Measurements from ENCODE around the gene PPP2R5C. TPM values are rescaled to one million over a fixed set of nuclear protein-coding genes. Genes with fewer than 3 reads are reported as not detected.

Gene PPP2R5C
- total and polyA plus RNA-seq, 7 donors = 90.2 to 175 (median 131) TPM

- TF ChIP-seq POLR2A (IDR thresholded peaks at IDR 0.05) = no peak
- peak in 3 of 4 donors; percentile 31 to 37 (median 36) for TF ChIP-seq POLR2AphosphoS5 (IDR thresholded peaks at IDR 0.05)
- Histone ChIP-seq H3K27ac (peak overlapping the region; percentile 89 to 98 (median 95)), H3K36me3 (peaks cover 0 to 18% (median 0%) of the 10 kb centered on the region in 4 donors), H3K4me1 (peaks cover 0 to 22% (median 19%) of the 10 kb centered on the region in 4 donors), H3K4me3 (peak overlapping the region; percentile 63 to 98 (median 82)), H3K27me3 (no peaks in the 10 kb centered on the region), H3K9me3 (no peaks in the 10 kb centered on the region)
- 2 to 3% methylated on average over 63 of the region's 63 CpGs for WGBS, 2 donors
- DNase-seq = peak; percentile 99
- intact Hi-C loops (cut with DNase I) = loop anchor here (2.0 to 5.0 kb wide), 2 partner anchors 187 to 204 kb away; partner anchors contain the start of gene DYNC1H1
These were observed 1.1 kb upstream of the PPP2R5C start for GRCh38 chr14:101760138-101761011.

GRCh38 chr14:101761881-101762529 lies 496 bp downstream of the PPP2R5C start:
- no peaks in the 10 kb centered on the region for H3K9me3 ChIP-seq
- H3K4me3 ChIP-seq = peak overlapping the region; percentile 65 to 98 (median 82)
- peaks cover 0 to 22% (median 19%) of the 10 kb centered on the region in 4 donors for H3K4me1 ChIP-seq
- no peaks in the 10 kb centered on the region for H3K27me3 ChIP-seq
- peak; percentile 81 for DNase-seq
- intact Hi-C loops (cut with DNase I) = loop anchor here (2.0 to 5.0 kb wide), 2 partner anchors 185 to 203 kb away; partner anchors contain the start of gene DYNC1H1
- TF ChIP-seq EP300 (IDR thresholded peaks at IDR 0.05) = no peak
- TF ChIP-seq CTCF (IDR thresholded peaks at IDR 0.05) = no peak
- TF ChIP-seq POLR2A (IDR thresholded peaks at IDR 0.05) = no peak
- TF ChIP-seq POLR2AphosphoS5 (IDR thresholded peaks at IDR 0.05) = no peak
- peak overlapping the region; percentile 85 to 95 (median 90) for H3K27ac ChIP-seq
- WGBS, 2 donors = 1% methylated on average over 72 of the region's 72 CpGs
- peaks cover 0 to 32% (median 0%) of the 10 kb centered on the region in 4 donors for H3K36me3 ChIP-seq

GRCh38 chr14:101762530-101763101 lies 1.1 kb downstream of the PPP2R5C start:
- intact Hi-C loops (cut with DNase I) = loop anchor here (5.0 kb wide), 1 partner anchor 185 kb away; no protein-coding TSS in a partner anchor

GRCh38 chr14:101763941-101764709 lies 2.6 kb downstream of the PPP2R5C start:
- intact Hi-C loops (cut with DNase I) = loop anchor here (5.0 kb wide), 1 partner anchor 183 kb away; no protein-coding TSS in a partner anchor
- WGBS, 2 donors = 76 to 82% methylated on average over 10 of the region's 10 CpGs
- Histone ChIP-seq H3K27ac (no peak overlapping the region), H3K27me3 (no peaks in the 10 kb centered on the region), H3K36me3 (peaks cover 0 to 38% (median 0%) of the 10 kb centered on the region in 4 donors), H3K4me3 (no peak overlapping the region), H3K9me3 (no peaks in the 10 kb centered on the region), H3K4me1 (peaks cover 0 to 22% (median 19%) of the 10 kb centered on the region in 4 donors)
- DNase-seq = no peak
- TF ChIP-seq CTCF (IDR thresholded peaks at IDR 0.05) (no peak), POLR2AphosphoS5 (IDR thresholded peaks at IDR 0.05) (no peak), POLR2A (IDR thresholded peaks at IDR 0.05) (no peak), EP300 (IDR thresholded peaks at IDR 0.05) (no peak)

More at GRCh38 chr14:101762530-101763101, 1.1 kb downstream of the PPP2R5C start:
- H3K4me1 ChIP-seq = peaks cover 0 to 22% (median 19%) of the 10 kb centered on the region in 4 donors
- WGBS, 2 donors = 10 to 31% methylated on average over 4 of the region's 4 CpGs
- peak overlapping the region; percentile 85 to 95 (median 90) for H3K27ac ChIP-seq
- H3K9me3 ChIP-seq = no peaks in the 10 kb centered on the region
- TF ChIP-seq CTCF (IDR thresholded peaks at IDR 0.05) = no peak
- no peak for TF ChIP-seq POLR2AphosphoS5 (IDR thresholded peaks at IDR 0.05)
- no peak for TF ChIP-seq EP300 (IDR thresholded peaks at IDR 0.05)
- TF ChIP-seq POLR2A (IDR thresholded peaks at IDR 0.05) = no peak
- H3K4me3 ChIP-seq = peak overlapping the region; percentile 65 to 98 (median 82)
- no peak for DNase-seq
- peaks cover 0 to 32% (median 0%) of the 10 kb centered on the region in 4 donors for H3K36me3 ChIP-seq
- H3K27me3 ChIP-seq = no peaks in the 10 kb centered on the region
